ENCODE measurements around the gene HRAS. TPM values are rescaled to one million over a fixed set of nuclear protein-coding genes. Genes with fewer than 3 reads are reported as not detected.

Gene HRAS
- total RNA-seq, 1 donor from 2014 or later: 53.5 TPM

GRCh38 chr11:579830-580601 is 44.6 kb upstream of the HRAS start:
- Histone ChIP-seq H3K27me3 (no peaks in the 10 kb centered on the region), H3K4me3 (no peak overlapping the region), H3K27ac (no peak overlapping the region), H3K9me3 (no peaks in the 10 kb centered on the region), H3K36me3 (peaks cover 0 to 21% of the 10 kb centered on the region in 2 donors), H3K4me1 (peaks cover 45% of the 10 kb centered on the region)
- no peak for DNase-seq (ENCODE audit: extremely low spot score in 2 of 2)
- TF ChIP-seq POLR2AphosphoS5 (IDR thresholded peaks at IDR 0.05; ENCODE audit: insufficient read depth in 1 of 2, low read depth in 1 of 2) (no peak), CTCF (IDR thresholded peaks at IDR 0.05) (no peak), POLR2A (IDR thresholded peaks at IDR 0.05) (no peak)
- intact Hi-C loops (cut with DNase I): no loop called here

- peaks cover 56% of the 10 kb centered on the region for H3K4me1 ChIP-seq
- intact Hi-C loops (cut with DNase I): no loop called here
Observed at GRCh38 chr11:578276-579035, 43.1 kb upstream of the HRAS start.

GRCh38 chr11:577611-577894 is 42.2 kb upstream of the HRAS start:
- TF ChIP-seq POLR2A (IDR thresholded peaks at IDR 0.05): no peak
- TF ChIP-seq POLR2AphosphoS5 (IDR thresholded peaks at IDR 0.05; ENCODE audit: insufficient read depth in 1 of 2, low read depth in 1 of 2): no peak
- peaks cover 56% of the 10 kb centered on the region for H3K4me1 ChIP-seq
- no peak for DNase-seq (ENCODE audit: extremely low spot score in 2 of 2)
- intact Hi-C loops (cut with DNase I): no loop called here
- H3K27me3 ChIP-seq: no peaks in the 10 kb centered on the region
- peak overlapping the region; percentile 84 for H3K27ac ChIP-seq
- peak overlapping the region; percentile 75 to 83 for H3K4me3 ChIP-seq
- H3K36me3 ChIP-seq: peaks cover 0 to 4% of the 10 kb centered on the region in 2 donors
- no peaks in the 10 kb centered on the region for H3K9me3 ChIP-seq

More at GRCh38 chr11:578276-579035, 43.1 kb upstream of the HRAS start:
- no peaks in the 10 kb centered on the region for H3K9me3 ChIP-seq
- H3K27me3 ChIP-seq: no peaks in the 10 kb centered on the region
- H3K4me3 ChIP-seq: peak overlapping the region; percentile 75 to 83
- no peak for TF ChIP-seq CTCF (IDR thresholded peaks at IDR 0.05)
- TF ChIP-seq POLR2A (IDR thresholded peaks at IDR 0.05): no peak
- no peak for TF ChIP-seq POLR2AphosphoS5 (IDR thresholded peaks at IDR 0.05; ENCODE audit: insufficient read depth in 1 of 2, low read depth in 1 of 2)
- no peak overlapping the region for H3K27ac ChIP-seq
- peaks cover 0 to 13% of the 10 kb centered on the region in 2 donors for H3K36me3 ChIP-seq
- no peak for DNase-seq (ENCODE audit: extremely low spot score in 2 of 2)

GRCh38 chr11:576811-577610 is 41.6 kb upstream of the HRAS start:
- peak overlapping the region; percentile 75 to 83 for H3K4me3 ChIP-seq
- H3K27ac ChIP-seq: peak overlapping the region; percentile 84
- intact Hi-C loops (cut with DNase I): no loop called here
- peaks cover 56% of the 10 kb centered on the region for H3K4me1 ChIP-seq
- H3K27me3 ChIP-seq: no peaks in the 10 kb centered on the region
- no peaks in the 10 kb centered on the region for H3K36me3 ChIP-seq
- DNase-seq (ENCODE audit: extremely low spot score in 2 of 2): no peak
- no peak for TF ChIP-seq CTCF (IDR thresholded peaks at IDR 0.05)
- no peaks in the 10 kb centered on the region for H3K9me3 ChIP-seq

GRCh38 chr11:575996-576768 is 40.8 kb upstream of the HRAS start, which contains the start of gene PHRF1:
PHRF1 (plus strand) TSS chr11:576470; CDS start chr11:581513, 5,043 bp downstream.
- intact Hi-C loops (cut with DNase I): no loop called here
- Histone ChIP-seq H3K4me3 (peak within 1 kb of the TSS; percentile 80 to 83), H3K4me1 (peaks cover 56% of the 10 kb centered on the region), H3K36me3 (no peaks in the 10 kb centered on the region), H3K27me3 (no peaks in the 10 kb centered on the region), H3K27ac (peak within 1 kb of the TSS; percentile 84), H3K9me3 (no peaks in the 10 kb centered on the region)
- peak in 1 of 2 donors; percentile 97 for DNase-seq (ENCODE audit: extremely low spot score in 2 of 2)
- TF ChIP-seq POLR2AphosphoS5 (IDR thresholded peaks at IDR 0.05; ENCODE audit: insufficient read depth in 1 of 2, low read depth in 1 of 2): peak; percentile 62 to 76
- no peak for TF ChIP-seq CTCF (IDR thresholded peaks at IDR 0.05)
- TF ChIP-seq POLR2A (IDR thresholded peaks at IDR 0.05): peak in 1 of 2 donors; percentile 65
